Measurements from ENCODE around the gene ELP6.

ELP6 gene

GRCh38 chr3:47513125-47513929, at the start of gene ELP6:
ELP6 (minus strand) TSS chr3:47513712; CDS start chr3:47513590, 122 bp downstream.
- DNase-seq (ENCODE audit: low spot score), result peak; percentile 96

- no peak for DNase-seq (ENCODE audit: low spot score)
Observed at GRCh38 chr3:47556351-47556750, 42.8 kb upstream of the ELP6 start.

- no peak for DNase-seq (ENCODE audit: low spot score)
Observed at GRCh38 chr3:47554335-47554734, 40.8 kb upstream of the ELP6 start.

GRCh38 chr3:47553407-47553806, 39.9 kb upstream of the ELP6 start:
- no peak for DNase-seq (ENCODE audit: low spot score)

GRCh38 chr3:47542471-47543173, 29.1 kb upstream of the ELP6 start:
- peak; percentile 69 for DNase-seq (ENCODE audit: low spot score)

- no peak for DNase-seq (ENCODE audit: low spot score)
Observed at GRCh38 chr3:47541583-47542108, 28.1 kb upstream of the ELP6 start.

- DNase-seq (ENCODE audit: low spot score), result no peak
Observed at GRCh38 chr3:47540281-47540680, 26.8 kb upstream of the ELP6 start.

GRCh38 chr3:47536967-47537366, 23.5 kb upstream of the ELP6 start:
- no peak for DNase-seq (ENCODE audit: low spot score)

- DNase-seq (ENCODE audit: low spot score), result no peak
Observed at GRCh38 chr3:47536221-47536891, 22.8 kb upstream of the ELP6 start.

- no peak for DNase-seq (ENCODE audit: low spot score)
Observed at GRCh38 chr3:47533996-47534454, 20.5 kb upstream of the ELP6 start.

- no peak for DNase-seq (ENCODE audit: low spot score)
Observed at GRCh38 chr3:47533481-47533880, 20.0 kb upstream of the ELP6 start.

GRCh38 chr3:47527952-47528725, 14.6 kb upstream of the ELP6 start:
- DNase-seq (ENCODE audit: low spot score), result no peak

- DNase-seq (ENCODE audit: low spot score), result no peak
Observed at GRCh38 chr3:47525617-47526016, 12.1 kb upstream of the ELP6 start.

GRCh38 chr3:47523310-47524073, 10.0 kb upstream of the ELP6 start:
- DNase-seq (ENCODE audit: low spot score), result no peak

GRCh38 chr3:47522082-47522987, 8.8 kb upstream of the ELP6 start:
- peak; percentile 82 for DNase-seq (ENCODE audit: low spot score)

- DNase-seq (ENCODE audit: low spot score), result no peak
Observed at GRCh38 chr3:47520756-47521155, 7.2 kb upstream of the ELP6 start.

- DNase-seq (ENCODE audit: low spot score), result no peak
Observed at GRCh38 chr3:47517937-47518336, 4.4 kb upstream of the ELP6 start.

- DNase-seq (ENCODE audit: low spot score), result no peak
Observed at GRCh38 chr3:47515864-47516319, 2.4 kb upstream of the ELP6 start.

GRCh38 chr3:47515100-47515499, 1.6 kb upstream of the ELP6 start:
- DNase-seq (ENCODE audit: low spot score), result no peak
